ENCODE results near the gene FIGNL1.

FIGNL1 gene

GRCh38 chr7:50449881-50450589, at the start of gene FIGNL1:
FIGNL1 (minus strand) TSS chr7:50450350; CDS start chr7:50447287, 3,063 bp downstream.
- FAIRE-seq (peak; percentile 97), DNase-seq (ENCODE audit: insufficient read length, low spot score) (peak; percentile 72)

- FAIRE-seq (no peak), DNase-seq (ENCODE audit: insufficient read length, low spot score) (no peak)
Observed at GRCh38 chr7:50499092-50499491, 48.9 kb upstream of the FIGNL1 start.

- DNase-seq (ENCODE audit: insufficient read length, low spot score) (no peak), FAIRE-seq (no peak)
Observed at GRCh38 chr7:50497968-50498367, 47.8 kb upstream of the FIGNL1 start.

GRCh38 chr7:50497068-50497642, 47.0 kb upstream of the FIGNL1 start:
- DNase-seq (ENCODE audit: insufficient read length, low spot score) = no peak
- FAIRE-seq = no peak

GRCh38 chr7:50496569-50496968, 46.4 kb upstream of the FIGNL1 start:
- no peak for DNase-seq (ENCODE audit: insufficient read length, low spot score)
- FAIRE-seq = no peak

GRCh38 chr7:50495746-50496145, 45.6 kb upstream of the FIGNL1 start:
- DNase-seq (ENCODE audit: insufficient read length, low spot score) (no peak), FAIRE-seq (no peak)

- DNase-seq (ENCODE audit: insufficient read length, low spot score) (no peak), FAIRE-seq (no peak)
Observed at GRCh38 chr7:50492770-50493519, 42.8 kb upstream of the FIGNL1 start.

GRCh38 chr7:50491943-50492342, 41.8 kb upstream of the FIGNL1 start:
- no peak for DNase-seq (ENCODE audit: insufficient read length, low spot score)
- FAIRE-seq = no peak

GRCh38 chr7:50491209-50491608, 41.1 kb upstream of the FIGNL1 start:
- no peak for DNase-seq (ENCODE audit: insufficient read length, low spot score)
- no peak for FAIRE-seq

GRCh38 chr7:50488379-50488778, 38.2 kb upstream of the FIGNL1 start:
- no peak for DNase-seq (ENCODE audit: insufficient read length, low spot score)
- no peak for FAIRE-seq

- FAIRE-seq = no peak
- DNase-seq (ENCODE audit: insufficient read length, low spot score) = no peak
Observed at GRCh38 chr7:50486512-50486911, 36.4 kb upstream of the FIGNL1 start.

GRCh38 chr7:50481867-50482266, 31.7 kb upstream of the FIGNL1 start:
- no peak for FAIRE-seq
- no peak for DNase-seq (ENCODE audit: insufficient read length, low spot score)

- FAIRE-seq (no peak), DNase-seq (ENCODE audit: insufficient read length, low spot score) (no peak)
Observed at GRCh38 chr7:50480797-50481196, 30.6 kb upstream of the FIGNL1 start.

- no peak for FAIRE-seq
- DNase-seq (ENCODE audit: insufficient read length, low spot score) = no peak
Observed at GRCh38 chr7:50479743-50480517, 29.8 kb upstream of the FIGNL1 start.

- DNase-seq (ENCODE audit: insufficient read length, low spot score) = no peak
- no peak for FAIRE-seq
Observed at GRCh38 chr7:50477640-50478039, 27.5 kb upstream of the FIGNL1 start.

- FAIRE-seq (no peak), DNase-seq (ENCODE audit: insufficient read length, low spot score) (no peak)
Observed at GRCh38 chr7:50476953-50477625, 26.9 kb upstream of the FIGNL1 start.

GRCh38 chr7:50475340-50475739, 25.2 kb upstream of the FIGNL1 start:
- no peak for DNase-seq (ENCODE audit: insufficient read length, low spot score)
- no peak for FAIRE-seq

GRCh38 chr7:50474382-50475160, 24.4 kb upstream of the FIGNL1 start:
- no peak for DNase-seq (ENCODE audit: insufficient read length, low spot score)
- FAIRE-seq = no peak

- FAIRE-seq (no peak), DNase-seq (ENCODE audit: insufficient read length, low spot score) (no peak)
Observed at GRCh38 chr7:50473531-50473930, 23.4 kb upstream of the FIGNL1 start.

- FAIRE-seq (no peak), DNase-seq (ENCODE audit: insufficient read length, low spot score) (no peak)
Observed at GRCh38 chr7:50472427-50472826, 22.3 kb upstream of the FIGNL1 start.
